ACC112 (cell line): Measurements from ENCODE around the gene GPANK1.

Source experiments
- H2AFZ ChIP-seq: fragments of 200-600 bp; sonication (generic); one replicate; pipeline ENCODE4 v1.6.0; 2017; ENCODE audit warnings: antibody characterized with exemption, low read length; ENCODE audit not compliant: unreplicated experiment
- H3K27ac ChIP-seq: fragments of 200-600 bp; sonication (generic); 2 replicates; pipeline ENCODE4 v1.5.1; 2014; ENCODE audit warnings: low read depth, mild to moderate bottlenecking, antibody characterized with exemption, low read length, moderate library complexity
- H3K27me3 ChIP-seq: fragments of 200-600 bp; sonication (generic); 2 replicates; pipeline ENCODE4 v1.6.1; 2014; ENCODE audit warnings: mild to moderate bottlenecking, antibody characterized with exemption, low read length, moderate library complexity, mixed read lengths; ENCODE audit not compliant: insufficient read depth
- H3K36me3 ChIP-seq: fragments of 200-600 bp; sonication (generic); 2 replicates; pipeline ENCODE4 v1.6.1; 2016; ENCODE audit warnings: mild to moderate bottlenecking, antibody characterized with exemption, low read length, moderate library complexity, mixed read lengths; ENCODE audit not compliant: insufficient read depth
- H3K4me1 ChIP-seq: fragments of 200-600 bp; sonication (generic); one replicate; pipeline ENCODE4 v1.6.1; 2016; ENCODE audit warnings: low read length, mixed read lengths; ENCODE audit not compliant: insufficient read depth, unreplicated experiment, control insufficient read depth
- H3K4me3 ChIP-seq: fragments of 200-600 bp; sonication (generic); 2 replicates; pipeline ENCODE4 v1.5.1; 2014; ENCODE audit warnings: mild to moderate bottlenecking, low read depth, low read length
- H3K79me2 ChIP-seq: fragments of 200-600 bp; sonication (generic); one replicate; pipeline ENCODE4 v1.6.0; 2016; ENCODE audit warnings: low read length; ENCODE audit not compliant: control insufficient read depth, unreplicated experiment, insufficient read depth

The GPANK1 gene

DNA sequence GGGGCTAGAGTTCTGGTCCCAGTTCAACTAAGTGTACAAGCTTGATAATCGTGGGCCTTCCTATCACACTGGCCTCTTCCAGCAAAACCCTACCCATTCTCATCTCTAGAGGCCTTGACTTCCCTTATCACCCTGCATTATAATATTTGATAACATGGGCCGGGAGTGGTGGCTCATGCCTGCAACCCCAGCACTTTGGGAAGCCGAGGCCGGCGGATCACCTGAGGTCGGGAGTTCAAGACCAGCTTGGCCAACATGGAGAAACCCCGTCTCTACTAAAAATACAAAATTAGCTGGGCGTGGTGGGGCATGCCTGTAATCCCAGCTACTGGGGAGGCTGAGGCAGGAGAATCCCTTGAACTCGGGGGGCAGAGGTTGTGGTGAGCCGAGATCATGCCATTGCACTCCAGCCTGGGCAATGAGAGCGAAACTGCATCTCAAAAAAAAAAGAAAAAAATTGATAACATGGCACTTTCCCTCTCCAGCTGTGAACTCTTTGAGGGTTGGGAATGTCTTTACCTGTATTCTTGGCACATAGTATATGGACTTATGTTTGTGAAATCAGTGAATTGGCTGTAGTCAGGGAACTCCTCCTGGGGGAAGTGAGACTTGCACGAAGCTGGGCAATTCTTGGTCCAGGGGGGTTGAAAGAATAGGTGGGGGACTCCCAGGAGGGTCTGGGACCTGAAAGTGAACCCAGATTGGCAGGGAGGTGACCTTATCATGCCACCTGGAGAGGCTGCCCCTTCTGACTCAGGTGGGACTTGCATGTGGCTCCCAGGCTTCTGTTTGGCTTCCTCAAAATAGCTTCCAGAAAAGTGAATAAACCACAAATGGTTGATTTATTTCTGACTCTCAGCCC, 3.3 kb downstream of the GPANK1 start:
- Histone ChIP-seq H3K4me1 (peaks cover 14% of the 10 kb centered on the region), H3K27me3 (no peaks in the 10 kb centered on the region), H3K27ac (peak overlapping the region; percentile 52), H3K36me3 (0 out of 2 replicates have a peak, but pooled peaks cover 4% of the 10 kb centered on the region), H3K4me3 (peak overlapping the region; percentile 91; the same call in 1 of the 2 replicates), H2AFZ (no peak overlapping the region), H3K79me2 (peaks cover 64% of the 10 kb centered on the region)

DNA sequence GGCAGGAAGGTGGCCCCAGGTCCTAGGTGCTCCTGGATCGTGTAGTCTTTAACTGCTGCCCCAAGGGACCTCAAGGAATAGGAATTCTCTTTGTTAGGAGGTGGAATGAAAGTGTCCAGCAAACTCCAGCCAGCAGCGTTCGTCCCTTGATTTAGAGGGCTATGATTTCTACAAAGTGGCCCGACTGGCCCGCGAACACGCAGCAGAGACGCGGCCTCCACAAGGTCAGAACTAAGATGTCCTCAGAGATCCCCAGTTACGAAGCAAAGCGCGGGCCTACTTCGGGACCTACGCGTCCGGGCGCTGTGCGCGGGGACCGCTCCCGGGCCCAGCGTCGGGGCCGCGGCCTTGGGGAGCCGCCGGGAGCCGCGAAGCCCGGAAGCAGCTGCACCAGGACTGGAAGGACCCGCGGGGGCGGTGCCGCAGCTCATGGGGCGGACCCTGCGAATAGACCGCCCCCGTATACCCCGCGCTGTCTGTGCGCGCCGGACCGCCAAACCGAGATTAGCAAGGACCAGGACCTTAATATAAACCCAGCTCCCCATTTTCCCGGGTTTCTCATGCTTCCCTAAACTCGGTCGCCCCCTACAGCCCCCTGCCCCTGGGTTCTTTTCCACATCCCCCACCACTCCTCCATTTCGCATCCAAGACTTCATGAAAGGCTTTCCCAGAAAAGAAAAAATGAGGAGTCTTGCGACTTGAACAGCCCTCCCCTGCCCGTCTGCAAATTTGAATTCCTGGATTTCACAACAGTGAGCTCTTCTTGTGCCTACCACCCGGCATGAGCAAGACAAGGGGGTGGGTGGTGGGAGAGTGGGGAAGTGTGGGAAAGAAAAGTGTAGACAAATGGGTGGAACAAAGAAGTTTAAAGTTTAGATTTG, 4.2 kb downstream of the GPANK1 start, which contains the start of gene C6orf47:
Gene C6orf47, minus strand, starts transcription at position 398 of the 881 bp plus-strand sequence. CDS start 831 bp downstream, outside the sequence.
- no peaks in the 10 kb centered on the region for H3K27me3 ChIP-seq
- H3K27ac ChIP-seq: peak within 1 kb of the TSS; percentile 52
- peak within 1 kb of the TSS; percentile 35 for H2AFZ ChIP-seq
- H3K4me3 ChIP-seq: peak within 1 kb of the TSS; percentile 91
- H3K4me1 ChIP-seq: peaks cover 14% of the 10 kb centered on the region
- 0 out of 2 replicates have a peak, but pooled peaks cover 4% of the 10 kb centered on the region for H3K36me3 ChIP-seq
- H3K79me2 ChIP-seq: peaks cover 64% of the 10 kb centered on the region

DNA sequence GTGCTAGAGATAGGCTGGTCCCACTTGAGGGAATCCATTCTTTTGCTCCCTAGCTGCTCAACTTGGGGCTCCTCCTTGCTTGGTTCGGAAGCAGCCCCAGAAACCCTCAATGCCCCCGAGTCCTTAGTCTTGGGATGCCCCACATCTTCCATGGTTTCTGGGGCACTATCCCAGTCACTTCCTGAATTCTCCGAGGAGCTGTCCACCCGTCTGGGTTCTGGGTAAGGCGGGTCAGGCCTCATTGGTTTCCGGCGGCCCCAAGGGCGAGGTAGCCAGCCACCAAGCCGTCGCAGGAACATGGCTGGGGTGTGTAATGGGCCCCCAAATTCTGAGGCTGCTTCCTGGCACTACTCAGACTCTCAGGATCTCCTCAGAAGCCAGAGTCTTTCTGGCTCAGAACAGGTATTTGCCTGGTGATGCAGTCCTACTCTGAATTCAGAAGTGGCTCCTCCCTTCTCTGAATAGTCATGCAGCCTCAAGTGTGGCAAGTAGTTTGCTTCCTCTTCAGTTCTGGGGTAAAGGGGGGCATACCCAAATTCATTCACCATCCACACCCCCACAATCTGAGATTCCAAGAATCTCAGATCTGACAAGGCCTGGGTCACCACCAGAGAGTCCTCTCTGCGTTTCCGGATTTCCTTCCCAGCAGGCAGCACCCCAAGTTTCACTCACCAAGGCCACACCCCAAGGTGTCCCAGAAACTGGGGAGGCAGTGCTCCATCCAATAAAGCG, 5.0 kb downstream of the GPANK1 start:
- H2AFZ ChIP-seq: peak overlapping the region; percentile 35
- peak overlapping the region; percentile 91 for H3K4me3 ChIP-seq
- no peaks in the 10 kb centered on the region for H3K27me3 ChIP-seq
- H3K79me2 ChIP-seq: peaks cover 64% of the 10 kb centered on the region
- H3K27ac ChIP-seq: peak overlapping the region; percentile 52
- peaks cover 14% of the 10 kb centered on the region for H3K4me1 ChIP-seq
- H3K36me3 ChIP-seq: 0 out of 2 replicates have a peak, but pooled peaks cover 4% of the 10 kb centered on the region

DNA sequence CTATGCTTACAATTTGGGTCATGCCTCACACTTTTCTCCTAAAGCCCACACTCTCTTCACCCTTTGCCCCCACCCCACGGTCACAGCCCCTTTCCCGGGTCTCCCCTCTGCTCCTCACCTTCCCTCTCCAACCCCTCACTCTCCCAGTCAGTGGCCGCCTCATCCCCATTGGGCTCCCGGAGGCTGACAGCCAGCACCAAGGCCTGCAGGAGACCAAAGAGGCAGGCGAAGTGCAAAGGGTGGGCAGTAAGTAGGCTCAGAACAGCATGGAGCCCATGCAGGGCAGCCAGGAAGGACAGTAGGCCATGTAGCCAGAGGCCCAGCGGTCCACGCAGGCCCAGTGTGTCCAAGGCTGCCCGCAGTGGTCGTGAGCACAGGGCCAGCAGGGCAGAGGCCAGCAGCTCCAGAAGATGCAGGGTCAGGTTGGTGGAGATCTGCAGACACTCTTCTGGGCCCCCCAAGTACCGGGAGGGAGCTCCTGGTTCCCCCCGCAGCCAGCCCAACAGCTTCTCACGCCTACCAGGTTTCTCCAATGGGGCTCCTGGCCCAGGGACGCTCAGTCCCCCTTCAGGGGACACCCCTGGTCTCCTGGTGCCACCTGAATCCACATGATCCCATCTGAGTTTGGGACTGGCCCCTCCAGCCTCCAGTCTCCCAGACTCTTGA, 5.7 kb downstream of the GPANK1 start:
- Histone ChIP-seq H3K27ac (no peak overlapping the region), H3K36me3 (0 out of 2 replicates have a peak, but pooled peaks cover 4% of the 10 kb centered on the region)

DNA sequence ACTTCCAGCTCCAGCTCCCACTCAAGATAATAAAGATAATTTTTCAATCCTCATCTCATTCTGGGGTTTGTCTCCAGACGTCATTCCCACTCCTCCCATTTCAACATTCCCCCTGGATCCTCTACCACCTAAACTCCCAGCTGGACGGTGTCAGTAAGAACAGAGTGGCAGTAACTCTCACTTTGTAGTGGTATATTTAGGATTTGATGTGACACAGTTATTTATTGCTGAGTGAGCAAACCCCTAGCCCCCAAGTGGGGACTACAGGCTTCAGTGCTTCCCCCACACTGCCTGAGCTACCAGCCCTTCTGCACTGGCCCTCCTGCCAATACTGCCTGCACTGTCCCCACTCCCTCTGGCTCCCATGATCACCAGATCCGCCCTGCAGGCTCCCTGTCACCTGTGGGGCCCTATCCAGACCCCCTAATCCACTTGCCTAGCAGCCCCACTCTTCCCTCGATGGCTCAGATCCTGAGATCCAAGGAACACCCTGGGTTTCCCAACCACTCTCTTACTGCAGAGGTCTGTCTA, 6.6 kb downstream of the GPANK1 start:
- no peak overlapping the region for H2AFZ ChIP-seq
- peaks cover 51% of the 10 kb centered on the region for H3K79me2 ChIP-seq
- peaks cover 16% of the 10 kb centered on the region for H3K4me1 ChIP-seq
- 0 out of 2 replicates have a peak, but pooled peaks cover 4% of the 10 kb centered on the region for H3K36me3 ChIP-seq
- no peaks in the 10 kb centered on the region for H3K27me3 ChIP-seq
- H3K27ac ChIP-seq: no peak overlapping the region
- H3K4me3 ChIP-seq: no peak overlapping the region

More for the DNA sequence above, 5.7 kb downstream of the GPANK1 start:
- Histone ChIP-seq H2AFZ (no peak overlapping the region), H3K79me2 (peaks cover 60% of the 10 kb centered on the region), H3K4me3 (peak overlapping the region; percentile 91), H3K27me3 (no peaks in the 10 kb centered on the region), H3K4me1 (peaks cover 14% of the 10 kb centered on the region)

DNA sequence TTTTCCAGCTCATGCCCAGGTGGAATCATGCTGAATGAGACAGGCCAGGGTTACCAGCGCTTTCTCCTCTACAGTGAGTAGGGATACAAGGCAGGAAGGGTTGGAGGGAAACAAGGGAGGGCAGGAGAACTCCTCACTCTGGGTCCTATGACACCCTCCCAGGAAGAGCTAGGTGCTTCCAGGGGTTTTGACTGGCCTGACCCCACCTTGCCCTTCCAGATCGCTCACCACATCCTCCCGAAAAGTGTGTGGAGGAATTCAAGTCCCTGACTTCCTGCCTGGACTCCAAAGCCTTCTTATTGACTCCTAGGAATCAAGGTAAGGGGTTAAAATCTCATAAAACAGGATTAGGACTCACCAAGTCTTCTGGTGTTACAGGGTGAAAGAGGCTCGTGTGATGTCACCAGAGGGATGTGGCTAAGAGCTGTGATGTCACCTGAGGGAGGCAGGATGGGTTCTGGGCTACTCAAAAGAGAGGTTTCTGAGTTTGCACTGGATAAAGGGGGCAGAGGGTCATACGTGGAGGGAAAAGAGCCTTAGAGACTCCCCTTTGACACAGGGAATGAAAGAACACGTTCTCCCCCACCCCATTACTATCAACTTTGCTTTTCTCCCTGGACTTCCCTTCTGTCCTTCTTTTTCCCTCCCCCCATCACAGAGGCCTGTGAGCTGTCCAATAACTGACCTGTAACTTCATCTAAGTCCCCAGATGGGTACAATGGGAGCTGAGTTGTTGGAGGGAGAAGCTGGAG, 7.2 kb downstream of the GPANK1 start:
- no peak overlapping the region for H3K27ac ChIP-seq
- 0 out of 2 replicates have a peak, but pooled peaks cover 4% of the 10 kb centered on the region for H3K36me3 ChIP-seq
- H3K4me1 ChIP-seq: peaks cover 16% of the 10 kb centered on the region
- peaks cover 46% of the 10 kb centered on the region for H3K79me2 ChIP-seq
- H3K4me3 ChIP-seq: no peak overlapping the region
- H2AFZ ChIP-seq: no peak overlapping the region
- no peaks in the 10 kb centered on the region for H3K27me3 ChIP-seq

DNA sequence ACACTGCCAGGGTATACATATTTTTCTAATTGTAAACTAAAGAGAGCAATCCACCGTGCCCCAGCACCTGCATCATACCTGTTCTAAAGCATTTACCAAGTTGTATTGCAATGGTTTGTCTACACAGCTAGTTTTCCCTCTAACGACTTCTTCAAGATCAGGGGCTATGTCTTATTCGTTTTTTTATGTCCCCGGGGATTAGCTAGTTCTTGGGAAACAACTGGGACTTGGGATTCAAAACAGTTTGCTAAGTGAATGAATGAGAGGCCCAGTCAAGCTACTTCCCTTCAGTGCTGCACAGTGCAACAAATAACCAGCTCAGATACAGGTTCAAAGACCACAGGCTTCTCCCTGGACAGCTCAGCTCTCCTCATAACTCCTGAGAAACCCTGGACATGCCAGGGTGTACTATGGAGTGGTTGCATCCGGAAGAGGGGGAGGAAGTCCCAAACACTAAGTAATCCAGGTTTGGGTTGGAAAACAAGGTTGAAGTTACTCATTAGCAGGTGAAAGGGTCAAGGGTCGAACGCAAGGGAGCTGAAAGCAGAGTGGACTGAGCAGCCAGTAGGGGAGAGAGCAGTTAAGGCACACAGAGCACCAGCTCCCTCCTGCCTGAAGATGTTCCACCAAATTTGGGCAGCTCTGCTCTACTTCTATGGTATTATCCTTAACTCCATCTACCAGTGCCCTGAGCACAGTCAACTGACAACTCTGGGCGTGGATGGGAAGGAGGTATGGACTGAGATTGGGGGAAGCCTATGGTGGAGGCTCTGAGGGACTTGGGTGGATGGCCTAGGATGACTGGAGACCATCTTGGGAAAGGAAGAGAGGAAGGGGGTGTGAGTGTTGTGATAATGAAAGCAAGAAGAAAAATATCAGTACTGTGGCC, 9.2 kb downstream of the GPANK1 start, which contains the start of gene APOM:
Gene APOM, plus strand, starts transcription at position 546 of the 889 bp plus-strand sequence. Its CDS starts 73 bp downstream, at position 619.
- Histone ChIP-seq H3K79me2 (peaks cover 50% of the 10 kb centered on the region), H3K27ac (no peak within 1 kb of the TSS), H3K27me3 (no peaks in the 10 kb centered on the region), H3K36me3 (no peaks in the 10 kb centered on the region), H3K4me3 (no peak within 1 kb of the TSS), H3K4me1 (peaks cover 21% of the 10 kb centered on the region), H2AFZ (no peak within 1 kb of the TSS)

DNA sequence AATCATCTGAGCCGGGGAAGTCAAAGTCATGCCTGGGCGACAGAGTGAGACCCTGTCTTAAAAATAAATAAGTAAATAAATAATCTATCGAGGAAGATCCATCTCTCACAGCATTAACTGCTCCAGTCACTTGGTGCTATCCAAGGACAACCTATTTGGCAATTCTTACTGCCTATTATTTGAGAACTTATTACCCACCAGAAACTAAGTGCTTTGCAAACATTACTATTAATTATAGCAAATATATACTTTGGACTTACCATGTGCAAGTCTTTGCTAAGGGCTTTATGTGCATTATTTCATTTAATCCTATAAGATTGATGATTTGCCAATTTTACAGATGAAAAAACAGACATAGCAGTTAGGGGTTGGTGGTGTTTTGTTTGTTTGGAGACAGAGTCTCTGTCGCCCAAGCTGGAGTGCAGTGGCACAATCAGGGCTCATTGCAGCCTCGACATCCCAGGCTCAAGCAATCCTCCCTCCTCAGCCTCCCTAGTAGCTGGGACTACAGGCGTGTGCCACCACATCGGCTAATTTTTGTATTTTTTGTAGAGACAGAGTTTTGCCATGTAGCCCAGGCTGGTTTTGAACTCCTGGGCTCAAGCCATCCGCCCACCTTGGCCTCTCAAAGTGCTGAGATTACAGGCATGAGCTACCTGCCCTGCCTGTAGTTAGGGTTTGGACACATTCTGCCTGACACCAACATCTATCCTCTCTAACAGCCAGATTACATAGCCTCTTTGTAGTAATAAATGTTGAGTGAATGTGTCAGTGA, 10.0 kb downstream of the GPANK1 start:
- no peak overlapping the region for H3K4me3 ChIP-seq
- no peak overlapping the region for H3K27ac ChIP-seq
- H3K79me2 ChIP-seq: peaks cover 49% of the 10 kb centered on the region
- no peaks in the 10 kb centered on the region for H3K27me3 ChIP-seq
- peaks cover 22% of the 10 kb centered on the region for H3K4me1 ChIP-seq
- H2AFZ ChIP-seq: no peak overlapping the region
- no peaks in the 10 kb centered on the region for H3K36me3 ChIP-seq
